HG02642 (cell line): Measurements from ENCODE around the gene SPATA31D4.
A peak's percentile ranks its signal among the peaks of the same experiment; 100 is the strongest.

Experiments
- ATAC-seq: cut with Tn5 transposase; IDR thresholded peaks from one replicate; pipeline ENCODE4 v1.9.1; 2021; ENCODE audit warnings: mild to moderate bottlenecking; ENCODE audit not compliant: unreplicated experiment, poor library complexity

Gene SPATA31D4

DNA sequence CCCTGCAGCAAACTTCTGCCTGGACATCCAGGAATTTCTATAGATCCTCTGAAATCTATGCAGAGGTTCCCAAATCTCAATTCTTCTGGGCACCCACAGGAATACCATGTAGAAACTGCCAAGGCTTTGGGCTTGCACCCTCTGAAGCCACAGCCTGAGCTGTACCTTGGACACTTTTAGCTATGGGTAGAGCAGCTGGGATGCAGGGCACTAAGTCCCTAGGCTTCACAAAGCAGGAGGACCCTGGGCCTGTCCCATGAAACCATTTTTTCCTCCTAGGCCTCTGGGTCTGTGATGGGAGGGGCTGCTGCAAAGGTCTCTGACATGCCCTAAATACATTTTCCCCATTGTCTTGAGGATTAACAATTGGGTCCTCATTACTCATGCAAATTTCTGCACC, 27.4 kb downstream of the SPATA31D4 start:
- ATAC-seq, result no peak

DNA sequence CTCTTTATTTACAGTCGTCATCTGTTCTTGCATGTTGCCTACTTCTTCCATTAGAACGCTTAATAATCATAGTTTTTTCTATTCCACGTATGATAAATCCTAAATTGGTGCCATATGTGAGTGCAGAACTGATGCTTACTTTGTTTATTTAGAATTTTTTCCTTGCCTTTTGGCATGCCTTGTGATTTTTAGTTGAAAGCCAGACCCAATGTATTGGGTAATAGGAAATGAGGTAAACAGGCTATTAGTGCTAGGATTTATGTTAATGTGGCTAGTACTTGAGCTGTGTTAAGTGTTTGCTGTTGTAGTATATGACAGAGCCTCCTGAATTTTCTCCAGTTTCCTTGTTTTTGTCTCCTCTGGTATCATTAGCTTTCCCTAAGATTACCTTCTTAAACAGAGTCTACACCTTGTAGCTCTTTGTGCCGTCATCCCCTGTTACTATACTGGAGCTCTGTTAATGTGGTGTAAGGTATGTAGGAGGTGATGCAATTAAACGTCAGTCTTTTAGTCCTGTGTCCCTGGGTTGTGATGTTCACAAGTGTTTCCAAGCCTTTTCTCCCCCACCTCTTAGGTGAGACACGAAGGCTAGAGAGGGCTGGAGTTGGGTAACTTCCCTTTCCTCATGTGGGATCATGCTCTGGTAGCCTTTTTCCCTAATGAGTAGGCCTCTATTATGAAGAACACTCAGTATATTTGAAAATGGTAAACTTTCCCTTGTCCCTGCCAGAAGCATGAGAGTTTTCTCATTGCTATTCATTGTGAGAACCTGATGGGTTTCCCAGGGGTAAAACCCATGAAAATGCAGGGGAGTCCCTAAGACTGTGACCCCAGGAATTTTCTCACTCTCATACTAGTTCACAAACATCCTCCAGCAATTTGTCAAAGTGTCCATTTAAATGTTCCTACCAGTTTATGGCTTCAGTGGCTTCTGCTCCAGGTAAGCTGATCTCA, 36.3 kb downstream of the SPATA31D4 start:
- peak; percentile 39 for ATAC-seq

DNA sequence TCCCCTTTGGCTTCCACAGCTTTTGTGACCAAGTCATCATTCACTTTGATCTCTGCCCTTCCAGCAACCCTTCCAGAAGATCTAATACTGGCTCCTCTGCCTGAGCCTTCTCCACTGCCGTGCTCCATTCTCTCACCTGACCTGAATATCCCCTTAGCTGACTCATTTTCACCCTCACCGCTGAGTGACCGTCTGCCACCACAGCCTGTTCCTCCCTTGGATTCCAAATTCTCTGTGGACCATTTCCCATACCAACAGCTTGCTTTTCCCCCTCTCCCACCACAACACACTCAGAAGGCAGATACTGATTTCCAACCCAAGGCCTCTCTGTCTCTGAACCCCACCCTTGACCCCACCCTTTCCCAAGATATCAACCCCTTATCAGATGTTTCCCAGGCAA, 39.8 kb downstream of the SPATA31D4 start:
- no peak for ATAC-seq

DNA sequence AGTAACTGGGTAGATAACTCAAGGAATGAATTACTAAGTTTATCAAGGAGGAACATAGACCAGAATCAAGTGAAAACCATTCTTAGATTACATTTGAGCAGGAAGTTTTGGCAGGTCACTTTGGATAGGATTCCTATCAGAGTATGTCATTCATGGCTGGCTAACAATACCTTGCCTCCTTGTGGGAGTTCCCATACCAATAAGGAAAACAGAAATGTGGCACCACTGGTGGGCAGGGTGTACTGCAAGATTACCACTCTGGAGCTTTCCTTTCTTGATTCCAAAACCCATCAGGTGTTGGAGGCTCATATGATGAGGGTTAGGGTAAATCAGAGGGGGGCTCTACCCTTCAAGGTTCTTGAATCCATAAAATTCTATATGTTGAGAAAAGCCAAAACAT, 41.7 kb downstream of the SPATA31D4 start:
- ATAC-seq, result no peak

DNA sequence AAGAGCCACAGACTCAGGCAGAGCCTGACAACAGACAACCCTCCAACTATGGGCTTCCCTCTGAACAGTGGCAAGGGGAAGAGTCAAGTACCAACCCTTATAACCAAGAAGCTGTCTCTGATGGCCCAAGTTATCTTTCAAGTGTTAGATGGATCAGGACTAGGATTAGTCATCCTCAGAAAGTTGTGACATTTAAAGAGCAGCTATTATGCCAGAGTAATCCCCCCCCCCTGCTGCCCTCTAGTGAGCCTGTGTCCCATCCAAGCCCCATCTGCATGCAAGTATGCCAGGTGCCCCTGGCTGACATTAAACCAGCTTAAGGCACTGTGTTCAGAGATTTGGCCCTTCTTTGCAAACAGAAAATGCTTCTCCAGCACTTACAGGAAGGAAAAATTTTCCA, 43.5 kb downstream of the SPATA31D4 start:
- no peak for ATAC-seq

DNA sequence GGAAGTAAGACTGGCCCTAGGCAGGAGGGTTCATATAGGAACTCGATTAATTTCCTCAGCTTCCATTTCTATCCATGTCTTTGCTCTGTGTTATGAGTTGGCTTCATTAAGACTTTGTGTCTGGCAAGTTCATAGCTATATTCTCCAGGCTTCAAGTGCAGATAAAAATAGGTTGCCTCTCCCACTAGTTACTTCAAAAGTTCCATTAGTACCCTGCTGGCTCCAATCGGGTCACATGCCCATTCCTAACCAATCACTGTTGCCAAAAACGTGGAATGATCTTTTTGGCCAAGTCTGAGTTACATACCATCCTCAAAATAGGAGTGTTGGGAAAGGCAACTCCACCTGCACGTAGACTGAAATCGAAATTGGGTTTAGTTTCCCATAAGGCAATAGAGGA, 46.5 kb downstream of the SPATA31D4 start:
- ATAC-seq, result no peak

DNA sequence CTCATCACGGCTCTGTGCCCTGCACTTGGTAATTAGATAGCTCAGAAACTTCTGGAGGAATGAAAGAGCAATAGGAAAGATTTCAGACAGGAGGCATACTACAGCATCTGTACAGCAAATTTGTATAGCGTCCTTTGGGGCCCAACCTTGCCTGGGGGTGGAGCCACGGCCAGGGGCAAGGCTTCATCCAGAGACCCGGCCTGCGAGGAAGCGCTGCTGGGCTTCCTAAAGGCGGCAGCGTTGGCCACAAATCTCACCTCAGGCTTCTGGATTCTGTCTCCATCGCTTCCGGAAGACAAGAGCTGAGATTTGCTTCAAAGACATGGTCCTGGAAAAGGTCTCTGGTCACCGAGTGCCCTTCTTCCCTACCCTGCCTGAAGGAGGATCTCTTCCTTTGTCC, 48.1 kb downstream of the SPATA31D4 start:
- no peak for ATAC-seq

DNA sequence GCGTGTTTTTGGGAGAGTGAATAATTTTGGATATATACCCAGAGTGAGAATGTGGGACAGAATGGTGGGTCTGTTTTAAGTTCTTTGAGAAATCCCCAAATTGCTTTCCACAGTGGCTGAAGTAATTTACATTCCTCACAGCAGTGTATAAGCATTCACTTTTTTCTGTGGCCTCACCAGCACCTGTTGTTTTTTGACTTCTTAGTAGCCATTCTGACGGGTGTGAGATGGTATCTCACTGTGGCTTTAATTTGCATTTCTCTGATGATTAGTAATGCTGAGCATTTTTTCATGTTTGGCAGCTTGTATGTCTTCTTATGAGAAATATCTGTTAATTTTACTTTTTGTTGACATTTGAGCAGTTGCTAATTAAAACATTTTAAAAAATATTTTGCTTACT, 51.0 kb downstream of the SPATA31D4 start:
- no peak for ATAC-seq

DNA sequence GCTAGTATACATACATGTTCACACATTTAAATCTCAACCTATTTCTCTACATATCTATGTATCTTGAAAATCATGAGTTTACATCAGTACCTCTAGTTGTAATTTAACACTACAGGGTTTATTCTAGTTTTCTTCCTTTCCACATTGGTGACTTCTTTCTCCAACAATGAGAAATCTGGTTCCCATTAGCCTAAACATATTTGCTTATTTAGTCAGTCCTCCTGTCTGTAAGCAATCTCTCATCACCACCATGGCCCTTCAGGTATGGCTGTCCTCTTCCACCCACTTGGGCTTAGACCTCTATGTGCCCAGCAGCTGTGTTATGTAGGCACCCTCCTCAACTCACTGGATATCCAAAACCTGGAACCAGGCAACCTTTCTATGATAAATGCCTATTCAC, 52.3 kb downstream of the SPATA31D4 start:
- no peak for ATAC-seq

DNA sequence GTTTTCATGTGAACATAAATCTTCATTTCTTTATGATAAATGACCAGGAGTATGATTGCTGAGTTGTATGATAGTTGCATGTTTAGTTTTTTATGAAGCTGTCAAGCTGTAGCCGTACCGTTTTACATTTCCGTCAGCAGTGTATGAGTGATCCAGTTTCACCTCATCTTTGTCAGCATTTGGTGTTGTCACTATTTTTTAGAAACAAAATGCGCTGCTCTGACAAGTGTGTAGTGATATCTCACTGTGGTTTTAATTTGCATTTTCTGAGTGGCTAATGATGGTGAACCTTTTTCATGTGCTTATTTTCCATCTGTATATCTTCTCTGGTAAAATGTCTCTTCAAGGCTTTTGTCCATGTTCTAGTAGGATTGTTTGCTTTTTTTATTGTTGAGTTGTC, 53.7 kb downstream of the SPATA31D4 start:
- ATAC-seq, result no peak
